Measurements from ENCODE around the gene TTC33.
"Not testable (repeated sequence)": the region's sequence is repeated elsewhere in the genome, so short reads cannot be mapped to it uniquely, and the experiment has no call there.

GRCh38 chr5:40591727-40592396 is 163.9 kb downstream of the TTC33 start:
- TF ChIP-seq POLR2A, POLR2AphosphoS5 (IDR thresholded peaks at IDR 0.05; ENCODE audit: low read depth, low read length): not testable (repeated sequence)
- peak; percentile 98 for TF ChIP-seq SPI1 (IDR thresholded peaks at IDR 0.05; ENCODE audit: low read depth, low read length)

Measured in GM12891 (cell line).